BE2C (cell line): ENCODE results near the gene HACD2.

ENCODE experiments used
- DNase-seq: peaks from one replicate; pipeline ENCODE4 v3.0.0-alpha.2; 2020
- H3K27me3 ChIP-seq: fragments of 250-450 bp; sonication (Bioruptor Pico); 2 replicates; pipeline ENCODE4 v1.5.1; 2020; ENCODE audit warnings: mild to moderate bottlenecking
- H3K36me3 ChIP-seq: fragments of 250-450 bp; sonication (Bioruptor Pico); 2 replicates; pipeline ENCODE4 v1.5.1; 2020; ENCODE audit warnings: mild to moderate bottlenecking
- H3K4me1 ChIP-seq: fragments of 250-450 bp; sonication (Bioruptor Pico); 2 replicates; pipeline ENCODE4 v1.5.1; 2020
- H3K4me3 ChIP-seq: 2 replicates; pipeline ENCODE4 v1.5.1; 2011; ENCODE audit warnings: low read depth, low read length
- H3K9me3 ChIP-seq: fragments of 250-450 bp; sonication (Bioruptor Pico); 2 replicates; pipeline ENCODE4 v1.5.1; 2020
- TF ChIP-seq, protein P1 (sequence below): IDR thresholded peaks from 2 replicates; pipeline ENCODE4 v1.5.1; 2012; ENCODE audit warnings: mild to moderate bottlenecking, low read depth, low read length

The HACD2 gene

DNA sequence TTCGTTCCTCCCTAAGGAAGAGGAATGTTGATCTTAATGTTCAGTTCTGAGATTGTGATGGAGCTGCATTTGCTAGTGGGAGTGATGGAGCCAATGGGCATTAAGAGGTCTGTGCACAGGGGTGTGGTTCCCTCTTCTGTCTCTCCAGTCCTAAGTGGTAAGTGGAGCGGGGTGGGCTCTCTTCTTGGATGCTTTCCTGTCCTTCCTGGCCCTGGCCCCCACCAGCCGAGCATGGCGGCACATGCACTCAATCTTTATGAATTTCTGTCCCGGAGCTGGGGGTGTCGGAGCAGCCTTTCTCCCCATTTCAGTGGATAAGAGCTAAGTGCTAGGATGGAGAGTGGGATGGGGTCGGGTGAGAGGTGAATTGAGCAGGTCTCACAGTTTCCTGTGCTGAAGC lies 98.4 kb downstream of the HACD2 start:
- Histone ChIP-seq H3K27me3 (no peaks in the 10 kb centered on the region), H3K4me3 (no peak overlapping the region), H3K36me3 (no peaks in the 10 kb centered on the region), H3K4me1 (no peaks in the 10 kb centered on the region), H3K9me3 (no peaks in the 10 kb centered on the region)
- no peak for DNase-seq
- TF ChIP-seq, protein P1, sequence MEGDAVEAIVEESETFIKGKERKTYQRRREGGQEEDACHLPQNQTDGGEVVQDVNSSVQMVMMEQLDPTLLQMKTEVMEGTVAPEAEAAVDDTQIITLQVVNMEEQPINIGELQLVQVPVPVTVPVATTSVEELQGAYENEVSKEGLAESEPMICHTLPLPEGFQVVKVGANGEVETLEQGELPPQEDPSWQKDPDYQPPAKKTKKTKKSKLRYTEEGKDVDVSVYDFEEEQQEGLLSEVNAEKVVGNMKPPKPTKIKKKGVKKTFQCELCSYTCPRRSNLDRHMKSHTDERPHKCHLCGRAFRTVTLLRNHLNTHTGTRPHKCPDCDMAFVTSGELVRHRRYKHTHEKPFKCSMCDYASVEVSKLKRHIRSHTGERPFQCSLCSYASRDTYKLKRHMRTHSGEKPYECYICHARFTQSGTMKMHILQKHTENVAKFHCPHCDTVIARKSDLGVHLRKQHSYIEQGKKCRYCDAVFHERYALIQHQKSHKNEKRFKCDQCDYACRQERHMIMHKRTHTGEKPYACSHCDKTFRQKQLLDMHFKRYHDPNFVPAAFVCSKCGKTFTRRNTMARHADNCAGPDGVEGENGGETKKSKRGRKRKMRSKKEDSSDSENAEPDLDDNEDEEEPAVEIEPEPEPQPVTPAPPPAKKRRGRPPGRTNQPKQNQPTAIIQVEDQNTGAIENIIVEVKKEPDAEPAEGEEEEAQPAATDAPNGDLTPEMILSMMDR: no peak

DNA sequence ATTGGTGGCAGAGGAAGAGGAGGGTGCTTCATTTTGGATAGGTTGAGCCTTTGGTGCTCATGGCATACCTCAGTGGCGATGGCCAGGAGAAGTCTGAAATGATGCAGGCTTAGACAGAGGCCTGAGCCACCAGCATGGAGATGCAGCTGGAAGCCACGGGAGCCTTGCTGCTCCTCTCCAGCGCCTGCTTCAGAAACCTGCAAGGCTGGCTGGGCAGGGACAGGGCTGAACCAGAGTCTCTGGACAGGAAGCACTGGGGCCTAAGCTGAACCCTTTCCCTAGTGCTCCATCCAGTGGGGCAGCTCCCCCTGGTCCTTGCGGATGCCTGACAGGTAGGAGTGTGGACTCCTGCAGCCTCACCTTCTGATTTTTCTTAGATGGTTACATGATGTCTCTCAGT lies 99.3 kb downstream of the HACD2 start:
- Histone ChIP-seq H3K4me3 (no peak overlapping the region), H3K4me1 (no peaks in the 10 kb centered on the region), H3K27me3 (no peaks in the 10 kb centered on the region), H3K36me3 (no peaks in the 10 kb centered on the region), H3K9me3 (no peaks in the 10 kb centered on the region)
- DNase-seq: no peak
- TF ChIP-seq, protein P1: no peak

DNA sequence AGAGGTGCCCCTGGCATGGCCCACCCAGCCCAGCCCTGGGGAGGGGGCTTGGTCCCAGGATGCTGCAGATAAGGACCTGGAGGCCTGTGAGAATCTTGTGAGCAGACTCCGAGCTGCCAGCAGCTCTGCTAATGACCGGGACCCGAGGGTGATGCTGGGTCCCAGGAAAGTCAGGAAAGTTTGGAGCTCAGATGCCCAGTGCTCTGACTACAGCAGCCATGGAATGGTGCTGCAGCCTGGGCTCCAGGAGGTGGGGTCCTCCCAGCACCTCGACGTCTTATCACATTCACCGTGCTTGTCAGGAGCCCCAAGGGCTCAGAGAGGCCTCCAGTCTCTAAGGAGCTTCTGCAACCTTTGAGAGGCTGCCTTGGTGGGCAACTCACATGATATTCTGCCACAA lies 101.7 kb downstream of the HACD2 start:
- DNase-seq: no peak
- TF ChIP-seq, protein P1: no peak
- Histone ChIP-seq H3K27me3 (no peaks in the 10 kb centered on the region), H3K4me3 (no peak overlapping the region), H3K4me1 (no peaks in the 10 kb centered on the region), H3K36me3 (no peaks in the 10 kb centered on the region), H3K9me3 (no peaks in the 10 kb centered on the region)

DNA sequence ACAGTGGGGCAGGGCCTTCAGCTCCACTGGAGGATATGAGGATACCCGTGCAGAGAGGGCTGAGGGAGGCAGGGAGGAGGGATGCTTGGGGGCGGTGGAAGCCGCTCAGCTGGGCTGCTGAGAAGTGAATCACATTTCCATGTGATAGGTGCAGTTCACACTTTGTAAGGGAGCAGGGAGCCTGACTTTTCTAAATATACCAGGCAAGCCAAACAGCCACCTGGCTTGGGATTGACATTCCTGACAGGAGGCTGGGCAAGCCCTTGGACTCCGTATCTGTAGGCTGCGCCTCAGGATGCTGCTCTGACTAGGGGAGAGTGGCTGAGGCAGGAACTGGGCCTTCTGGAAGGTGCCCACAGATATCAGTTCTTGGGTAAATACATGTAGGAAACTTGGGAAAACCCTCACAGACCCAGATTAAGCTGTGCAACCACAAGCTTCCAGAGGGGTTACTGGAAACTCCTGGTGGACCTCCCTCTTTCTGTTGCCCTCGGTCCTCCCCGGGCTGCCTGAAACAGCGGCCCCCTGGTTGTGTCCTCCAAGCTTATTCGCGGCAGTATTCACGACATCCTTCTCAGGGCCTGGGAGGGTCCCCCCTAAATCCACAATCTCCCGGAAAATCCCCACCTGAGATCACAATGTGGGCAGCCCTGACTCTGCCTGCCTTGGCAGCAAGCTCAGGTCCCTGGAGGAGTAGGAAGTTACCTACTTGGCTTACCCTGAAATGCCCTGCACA lies 103.0 kb downstream of the HACD2 start:
- Histone ChIP-seq H3K4me1 (no peaks in the 10 kb centered on the region), H3K36me3 (no peaks in the 10 kb centered on the region), H3K4me3 (no peak overlapping the region), H3K9me3 (no peaks in the 10 kb centered on the region), H3K27me3 (no peaks in the 10 kb centered on the region)
- TF ChIP-seq, protein P1: no peak
- no peak for DNase-seq

DNA sequence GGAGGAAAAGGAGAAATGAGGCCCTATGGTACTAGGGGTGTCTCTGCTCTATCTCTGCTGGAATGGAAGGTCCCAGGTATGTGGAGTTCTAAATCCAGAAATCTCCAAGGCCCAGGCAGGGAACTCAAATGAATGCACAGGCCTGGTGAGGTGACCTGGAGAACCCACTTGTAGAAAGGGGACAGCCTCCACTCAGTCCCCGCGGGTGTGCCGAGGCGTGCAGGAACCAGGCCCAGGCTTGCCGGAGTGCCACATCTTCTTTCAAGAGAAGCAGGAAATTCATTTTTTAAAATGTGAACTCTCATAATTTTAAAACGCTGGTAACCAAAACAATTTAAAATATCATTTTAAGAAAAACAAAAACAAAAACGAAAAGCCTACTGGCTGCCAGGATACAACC lies 103.8 kb downstream of the HACD2 start:
- no peaks in the 10 kb centered on the region for H3K9me3 ChIP-seq
- TF ChIP-seq, protein P1: no peak
- no peaks in the 10 kb centered on the region for H3K36me3 ChIP-seq
- DNase-seq: no peak
- no peaks in the 10 kb centered on the region for H3K27me3 ChIP-seq
- H3K4me3 ChIP-seq: no peak overlapping the region
- H3K4me1 ChIP-seq: no peaks in the 10 kb centered on the region

DNA sequence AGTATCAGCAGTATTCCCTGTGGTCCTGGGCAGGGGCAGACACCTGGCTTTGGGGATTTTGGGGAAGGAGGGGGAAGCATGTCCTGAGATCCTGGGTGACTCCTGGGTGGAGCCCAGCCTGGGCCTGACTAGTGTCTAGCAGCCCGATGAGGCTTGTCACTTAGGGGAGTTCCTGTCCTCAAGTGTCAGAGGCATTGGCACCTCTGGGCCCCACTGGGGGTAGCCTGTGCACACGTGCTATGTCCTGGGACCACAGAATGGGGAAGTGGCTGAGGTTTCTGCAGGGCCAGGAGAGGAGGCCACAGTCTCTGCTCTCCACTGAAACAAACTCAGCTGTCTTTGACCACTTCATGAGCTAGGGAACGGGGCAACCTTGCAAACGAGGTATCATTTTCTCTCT lies 104.4 kb downstream of the HACD2 start:
- Histone ChIP-seq H3K27me3 (no peaks in the 10 kb centered on the region), H3K4me3 (no peak overlapping the region), H3K36me3 (no peaks in the 10 kb centered on the region), H3K4me1 (no peaks in the 10 kb centered on the region), H3K9me3 (no peaks in the 10 kb centered on the region)
- no peak for DNase-seq
- TF ChIP-seq, protein P1: no peak
